Measurements from ENCODE around the gene HYAL3.
"Not testable (repeated sequence)": the region's sequence is repeated elsewhere in the genome, so short reads cannot be mapped to it uniquely, and the experiment has no call there.

Gene HYAL3

DNA sequence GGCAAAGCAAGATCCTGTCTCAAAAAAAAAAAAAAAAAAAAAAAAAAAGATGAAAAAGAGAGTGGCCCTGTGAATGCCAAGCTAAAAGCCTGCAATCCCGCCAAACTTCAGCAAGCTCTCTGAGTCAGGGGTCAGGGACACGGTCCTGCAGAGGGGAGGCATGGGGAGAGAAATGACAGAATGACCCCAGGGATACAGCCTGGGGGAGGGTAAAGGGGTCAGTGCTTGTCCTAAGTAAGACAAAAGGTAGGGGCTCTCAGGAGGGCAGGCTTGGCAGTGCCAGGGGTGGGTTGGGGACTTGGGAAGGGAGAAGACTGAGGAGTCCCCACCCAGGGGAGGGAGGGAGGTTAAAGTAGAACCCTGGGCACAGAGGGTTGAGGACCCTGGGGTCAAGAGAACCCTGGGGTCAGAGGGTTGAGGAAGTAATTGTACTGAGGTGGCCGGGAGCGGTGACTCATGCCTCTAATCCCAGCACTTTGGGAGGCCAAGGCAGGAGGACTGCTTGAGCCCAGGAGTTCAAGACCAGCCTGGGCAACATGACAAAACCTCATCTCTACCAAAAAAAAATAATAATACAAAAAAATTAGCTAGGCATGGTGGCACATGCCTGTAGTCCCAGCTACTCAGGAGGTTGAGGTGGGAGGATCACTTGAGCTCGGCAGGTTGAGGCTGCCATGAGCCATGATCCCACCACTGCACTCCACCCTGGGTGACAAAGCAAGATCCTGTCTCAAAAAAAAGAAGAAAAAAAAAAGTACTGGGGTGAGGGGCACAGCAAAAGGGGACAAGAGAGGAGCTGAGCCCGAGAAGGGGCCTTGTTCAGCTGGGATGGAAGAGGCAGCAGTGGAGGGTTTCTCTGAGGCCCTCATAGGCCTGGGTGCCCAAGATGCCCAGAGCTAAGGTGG is 35.5 kb downstream of the HYAL3 start:
- Histone ChIP-seq H3K4me3 (ENCODE audit: low read depth, low read length) (no peak overlapping the region), H3K14ac (ENCODE audit: low read length) (peak overlapping the region; percentile 96), H3K79me1 (ENCODE audit: low read length) (peaks cover 43% of the 10 kb centered on the region), H3K4me1 (ENCODE audit: control insufficient read depth in 1 of 2, insufficient read depth in 2 of 2, low read length in 2 of 2) (peaks cover 39 to 44% of the 10 kb centered on the region in 2 experiments), H3K4ac (ENCODE audit: low read depth, low read length) (peak overlapping the region; percentile 61), H3K9ac (ENCODE audit: low read length) (peak overlapping the region; percentile 20), H3K23ac (ENCODE audit: low read length) (no peak overlapping the region), H4K12ac (ENCODE audit: low read depth, low read length) (peak overlapping the region; percentile 51), H3K27ac (ENCODE audit: low read depth, low read length) (peak overlapping the region; percentile 93), H3K4me2 (ENCODE audit: low read length) (peak overlapping the region; percentile 44), H2BK5ac (ENCODE audit: low read depth, low read length, poor library complexity) (peak overlapping the region; percentile 91), H3K36me3 (ENCODE audit: control insufficient read depth in 1 of 2, insufficient read depth in 2 of 2, low read length in 2 of 2) (peaks cover 3 to 5% of the 10 kb centered on the region in 2 experiments), H3K9me3 (ENCODE audit: insufficient read depth, low read depth, low read length) (no peaks in the 10 kb centered on the region), H3K27me3 (ENCODE audit: insufficient read depth, low read length) (no peaks in the 10 kb centered on the region), H4K8ac (ENCODE audit: low read depth, low read length) (peak overlapping the region; percentile 87), H3K18ac (ENCODE audit: low read length) (peak overlapping the region; percentile 88), H3K79me2 (ENCODE audit: control insufficient read depth, insufficient read depth, low read length, poor library complexity) (peaks cover 14% of the 10 kb centered on the region), H2AK5ac (ENCODE audit: low read length) (peak overlapping the region; percentile 94), H2BK120ac (ENCODE audit: insufficient read depth, low read length, poor library complexity) (peak overlapping the region; percentile 96), H4K91ac (ENCODE audit: low read depth, low read length) (peak overlapping the region; percentile 97), H2AFZ (ENCODE audit: insufficient read depth, low read length, poor library complexity) (peak overlapping the region; percentile 35), H2BK12ac (ENCODE audit: low read length) (peak overlapping the region; percentile 95)
- DNase-seq = peak in 1 of 2 donors; percentile 21
- no CpG with 5 or more reads among the region's 6 CpGs for WGBS (ENCODE audit: extremely low coverage, insufficient coverage, insufficient read length)

DNA sequence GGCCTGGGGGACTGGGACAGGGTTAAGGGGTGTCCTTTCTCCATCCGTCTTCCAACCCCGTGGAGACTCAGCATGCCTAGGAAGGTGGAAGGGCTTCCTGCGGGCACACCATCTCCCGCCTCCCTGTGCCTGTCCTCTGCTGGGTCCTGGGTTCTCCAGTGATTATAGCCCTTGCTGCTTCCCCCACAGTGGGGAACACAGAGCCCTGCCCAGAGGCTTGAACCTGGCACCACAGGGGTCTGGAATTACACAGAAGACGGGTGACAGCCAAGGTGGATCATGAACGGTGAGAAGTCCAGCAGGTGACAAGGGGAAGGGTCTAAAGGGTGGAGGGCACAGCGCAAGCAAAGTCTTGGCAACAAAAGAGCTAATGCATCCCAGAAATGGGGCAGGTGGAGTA is 36.4 kb downstream of the HYAL3 start:
- Histone ChIP-seq H2BK12ac (ENCODE audit: low read length) (peak overlapping the region; percentile 66), H3K79me1 (ENCODE audit: low read length) (peaks cover 43% of the 10 kb centered on the region), H3K9me3 (ENCODE audit: insufficient read depth, low read depth, low read length) (no peaks in the 10 kb centered on the region), H3K4me3 (ENCODE audit: low read depth, low read length) (no peak overlapping the region), H4K8ac (ENCODE audit: low read depth, low read length) (no peak overlapping the region), H2AK5ac (ENCODE audit: low read length) (peak overlapping the region; percentile 6), H3K27ac (ENCODE audit: low read depth, low read length) (no peak overlapping the region), H3K4ac (ENCODE audit: low read depth, low read length) (no peak overlapping the region), H3K4me2 (ENCODE audit: low read length) (no peak overlapping the region), H3K14ac (ENCODE audit: low read length) (peak overlapping the region; percentile 40), H3K9ac (ENCODE audit: low read length) (no peak overlapping the region), H4K91ac (ENCODE audit: low read depth, low read length) (peak overlapping the region; percentile 41), H3K23ac (ENCODE audit: low read length) (no peak overlapping the region), H3K36me3 (ENCODE audit: control insufficient read depth in 1 of 2, insufficient read depth in 2 of 2, low read length in 2 of 2) (peaks cover 12 to 13% of the 10 kb centered on the region in 2 experiments), H2AFZ (ENCODE audit: insufficient read depth, low read length, poor library complexity) (no peak overlapping the region), H2BK120ac (ENCODE audit: insufficient read depth, low read length, poor library complexity) (no peak overlapping the region), H3K27me3 (ENCODE audit: insufficient read depth, low read length) (no peaks in the 10 kb centered on the region), H3K79me2 (ENCODE audit: control insufficient read depth, insufficient read depth, low read length, poor library complexity) (peaks cover 14% of the 10 kb centered on the region), H2BK5ac (ENCODE audit: low read depth, low read length, poor library complexity) (no peak overlapping the region), H3K18ac (ENCODE audit: low read length) (peak overlapping the region; percentile 25), H4K12ac (ENCODE audit: low read depth, low read length) (no peak overlapping the region), H3K4me1 (ENCODE audit: control insufficient read depth in 1 of 2, insufficient read depth in 2 of 2, low read length in 2 of 2) (peaks cover 38 to 44% of the 10 kb centered on the region in 2 experiments)
- no CpG with 5 or more reads among the region's 7 CpGs for WGBS (ENCODE audit: extremely low coverage, insufficient coverage, insufficient read length)
- DNase-seq = no peak

DNA sequence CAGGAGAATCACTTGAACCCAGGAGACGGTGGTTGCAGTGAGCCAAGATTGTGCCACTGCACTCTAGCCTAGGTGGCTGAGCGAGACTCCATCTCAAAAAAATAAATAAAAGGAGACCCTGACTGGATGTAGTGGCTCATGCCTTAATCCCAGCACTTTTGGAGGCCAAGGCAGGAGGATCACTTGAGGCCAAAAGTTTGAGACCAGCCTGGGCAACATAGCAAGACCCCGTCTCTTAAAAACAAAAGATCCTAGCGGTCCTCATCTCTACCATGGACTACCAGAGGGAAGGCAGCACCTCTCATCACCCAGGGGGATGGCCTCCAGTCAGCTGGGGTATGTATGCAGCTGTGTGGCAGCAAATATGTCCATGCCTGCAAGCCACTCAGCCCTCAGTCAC is 37.0 kb downstream of the HYAL3 start:
- peak overlapping the region; percentile 22 for H4K91ac ChIP-seq (ENCODE audit: low read depth, low read length)
- not testable (repeated sequence) for H4K8ac ChIP-seq (ENCODE audit: low read depth, low read length); H3K9ac ChIP-seq (ENCODE audit: low read length); H3K14ac ChIP-seq (ENCODE audit: low read length); H3K18ac ChIP-seq (ENCODE audit: low read length); H3K4me2 ChIP-seq (ENCODE audit: low read length); DNase-seq; H2BK5ac ChIP-seq (ENCODE audit: low read depth, low read length, poor library complexity); H3K27ac ChIP-seq (ENCODE audit: low read depth, low read length); H3K4ac ChIP-seq (ENCODE audit: low read depth, low read length); H2AFZ ChIP-seq (ENCODE audit: insufficient read depth, low read length, poor library complexity); H3K27me3 ChIP-seq (ENCODE audit: insufficient read depth, low read length); H3K4me3 ChIP-seq (ENCODE audit: low read depth, low read length); H4K12ac ChIP-seq (ENCODE audit: low read depth, low read length); H3K23ac ChIP-seq (ENCODE audit: low read length); H2BK120ac ChIP-seq (ENCODE audit: insufficient read depth, low read length, poor library complexity); H3K9me3 ChIP-seq (ENCODE audit: insufficient read depth, low read depth, low read length)
- WGBS (ENCODE audit: extremely low coverage, insufficient coverage, insufficient read length) = no CpG with 5 or more reads among the region's 4 CpGs
- peaks cover 14% of the 10 kb centered on the region for H3K79me2 ChIP-seq (ENCODE audit: control insufficient read depth, insufficient read depth, low read length, poor library complexity)
- H2AK5ac ChIP-seq (ENCODE audit: low read length) = peak overlapping the region; percentile 6
- peaks cover 42% of the 10 kb centered on the region for H3K79me1 ChIP-seq (ENCODE audit: low read length)
- peak overlapping the region; percentile 34 for H2BK12ac ChIP-seq (ENCODE audit: low read length)
- H3K36me3 ChIP-seq (ENCODE audit: control insufficient read depth in 1 of 2, insufficient read depth in 2 of 2, low read length in 2 of 2) = peaks cover 17 to 18% of the 10 kb centered on the region in 2 experiments
- H3K4me1 ChIP-seq (ENCODE audit: control insufficient read depth in 1 of 2, insufficient read depth in 2 of 2, low read length in 2 of 2) = peaks cover 38 to 43% of the 10 kb centered on the region in 2 experiments

DNA sequence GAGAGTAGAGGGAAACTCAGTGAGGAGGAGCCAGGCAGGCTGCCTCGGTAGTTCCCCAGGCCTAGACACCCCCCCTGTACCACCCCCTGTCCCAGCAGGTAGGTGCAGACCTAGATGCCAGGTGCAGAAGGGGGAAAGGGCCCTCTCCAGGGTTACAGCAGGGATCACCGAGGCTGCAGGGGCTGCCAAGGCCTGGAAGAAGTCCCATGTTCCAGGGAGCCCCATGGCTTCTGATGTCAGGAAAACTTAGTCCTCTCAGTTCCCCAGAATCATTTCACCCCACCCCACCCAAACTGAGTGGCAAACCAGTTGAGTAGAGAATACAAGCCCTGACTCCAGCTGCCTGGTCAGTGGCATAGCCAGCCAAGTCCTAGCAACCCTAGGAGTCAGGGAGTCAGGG is 37.7 kb downstream of the HYAL3 start:
- no CpG with 5 or more reads among the region's 2 CpGs for WGBS (ENCODE audit: extremely low coverage, insufficient coverage, insufficient read length)
- H2BK5ac ChIP-seq (ENCODE audit: low read depth, low read length, poor library complexity) = no peak overlapping the region
- peak overlapping the region; percentile 95 for H4K91ac ChIP-seq (ENCODE audit: low read depth, low read length)
- H3K23ac ChIP-seq (ENCODE audit: low read length) = no peak overlapping the region
- no peak overlapping the region for H3K4me3 ChIP-seq (ENCODE audit: low read depth, low read length)
- peak overlapping the region; percentile 19 for H4K12ac ChIP-seq (ENCODE audit: low read depth, low read length)
- H2BK120ac ChIP-seq (ENCODE audit: insufficient read depth, low read length, poor library complexity) = peak overlapping the region; percentile 35
- no peak overlapping the region for H3K4ac ChIP-seq (ENCODE audit: low read depth, low read length)
- no peak overlapping the region for H2AFZ ChIP-seq (ENCODE audit: insufficient read depth, low read length, poor library complexity)
- H3K4me2 ChIP-seq (ENCODE audit: low read length) = no peak overlapping the region
- H3K14ac ChIP-seq (ENCODE audit: low read length) = peak overlapping the region; percentile 33
- H3K79me1 ChIP-seq (ENCODE audit: low read length) = peaks cover 40% of the 10 kb centered on the region
- peaks cover 38 to 41% of the 10 kb centered on the region in 2 experiments for H3K4me1 ChIP-seq (ENCODE audit: control insufficient read depth in 1 of 2, insufficient read depth in 2 of 2, low read length in 2 of 2)
- peaks cover 14% of the 10 kb centered on the region for H3K79me2 ChIP-seq (ENCODE audit: control insufficient read depth, insufficient read depth, low read length, poor library complexity)
- no peak overlapping the region for H3K18ac ChIP-seq (ENCODE audit: low read length)
- no peaks in the 10 kb centered on the region for H3K9me3 ChIP-seq (ENCODE audit: insufficient read depth, low read depth, low read length)
- H3K27me3 ChIP-seq (ENCODE audit: insufficient read depth, low read length) = no peaks in the 10 kb centered on the region
- peaks cover 24 to 25% of the 10 kb centered on the region in 2 experiments for H3K36me3 ChIP-seq (ENCODE audit: control insufficient read depth in 1 of 2, insufficient read depth in 2 of 2, low read length in 2 of 2)
- no peak for DNase-seq
- H3K9ac ChIP-seq (ENCODE audit: low read length) = no peak overlapping the region
- H2AK5ac ChIP-seq (ENCODE audit: low read length) = peak overlapping the region; percentile 73
- H3K27ac ChIP-seq (ENCODE audit: low read depth, low read length) = no peak overlapping the region
- H4K8ac ChIP-seq (ENCODE audit: low read depth, low read length) = no peak overlapping the region
- H2BK12ac ChIP-seq (ENCODE audit: low read length) = peak overlapping the region; percentile 42
